ENCODE measurements around the gene WBP11.
"Not testable (repeated sequence)": the region's sequence is repeated elsewhere in the genome, so short reads cannot be mapped to it uniquely, and the experiment has no call there.

DNA sequence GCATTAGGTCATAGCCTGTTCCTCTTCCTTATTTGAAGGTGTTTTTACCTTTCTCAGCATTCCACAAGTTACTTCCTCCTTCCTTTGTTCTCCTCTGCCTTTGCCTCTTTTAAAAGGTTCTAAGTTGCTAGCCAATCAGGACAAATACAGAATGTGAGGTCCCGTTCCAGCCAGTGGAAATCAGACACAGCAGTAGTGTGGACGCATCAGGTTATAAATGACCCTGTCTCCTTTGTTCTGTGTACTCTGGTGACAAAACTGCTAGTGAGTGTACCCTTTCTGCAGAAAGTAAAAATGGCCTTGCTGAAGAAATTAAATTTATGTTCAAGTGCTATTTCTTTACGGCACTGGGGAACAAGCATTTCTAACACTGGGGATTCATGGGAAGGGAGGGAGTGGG lies 37.3 kb downstream of the WBP11 start:
- not testable (repeated sequence) for TF ChIP-seq EP300 (IDR thresholded peaks at IDR 0.05; ENCODE audit: low read length); TCF7L2 (IDR thresholded peaks at IDR 0.05; ENCODE audit: low read depth, low read length); KDM1A (IDR thresholded peaks at IDR 0.05); FOXA1 (IDR thresholded peaks at IDR 0.05; ENCODE audit: borderline replicate concordance); CREM (IDR thresholded peaks at IDR 0.05; ENCODE audit: low read depth); ZC3H11A (IDR thresholded peaks at IDR 0.05; ENCODE audit: low read depth, low read length); CXXC5 (CRISPR knock-in tag; IDR thresholded peaks at IDR 0.05); HNRNPL (IDR thresholded peaks at IDR 0.05; ENCODE audit: low read depth, low read length)
